ENCODE measurements around the gene INHBB.

DNA sequence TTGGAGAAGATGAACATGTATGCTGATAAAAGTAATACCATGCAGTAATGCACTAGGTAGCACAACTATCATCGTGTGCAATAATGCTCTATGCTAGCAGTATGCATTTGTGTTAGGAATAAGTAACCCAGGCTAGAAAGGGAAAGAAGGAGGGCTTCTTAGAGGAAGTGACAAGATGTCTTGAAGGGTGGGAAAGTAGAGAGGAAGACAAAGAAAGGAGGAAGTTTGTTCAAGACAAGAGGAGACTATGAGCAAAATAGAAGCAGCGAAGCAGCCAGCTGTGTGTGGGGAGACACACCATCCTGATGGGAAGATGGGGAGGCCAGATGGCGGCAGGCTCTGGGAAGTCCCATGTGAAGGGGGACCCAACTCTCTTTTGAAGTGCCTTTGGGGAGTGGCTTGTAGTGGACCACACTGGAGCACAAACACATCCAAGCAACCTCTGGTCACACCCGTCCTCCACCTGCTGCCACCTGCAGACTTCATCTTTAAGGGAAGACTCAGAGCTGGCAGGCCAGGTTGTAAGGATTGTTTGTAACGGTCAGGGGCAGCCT, 39.9 kb upstream of the INHBB start:
- TF ChIP-seq CTCF (IDR thresholded peaks at IDR 0.05) = no peak
- TF ChIP-seq POLR2A (IDR thresholded peaks at IDR 0.05) = no peak
- no peak for TF ChIP-seq POLR2AphosphoS5 (IDR thresholded peaks at IDR 0.05)
- no peak for TF ChIP-seq EP300 (IDR thresholded peaks at IDR 0.05)
